MCF 10A (cell line): Measurements from ENCODE around the gene MAEA. TPM values are rescaled to one million over a fixed set of nuclear protein-coding genes. Genes with fewer than 3 reads are reported as not detected.

Source experiments
- BruUV-seq: library from RNA; stranded (reverse); fragments of 400-500 nt; replicated peaks from 2 replicates; lab custom pipeline; 2021; lab: Mats Ljungman, UMichigan
- CTCF ChIA-PET: fragments of 300-600 bp; sonication (Branson Sonifier 250); formaldehyde crosslinking; extraction: SDS; loops from one replicate; lab custom pipeline; 2021; ENCODE audit warnings: antibody characterized with exemption, inconsistent platforms; lab: Yijun Ruan, JAX
- POLR2A ChIA-PET: fragments of 300-600, 350-650 bp; sonication (Branson Sonifier 250); formaldehyde crosslinking; extraction: SDS; loops from one replicate; lab custom pipeline; 2020; ENCODE audit warnings: antibody characterized with exemption, inconsistent platforms; lab: Yijun Ruan, JAX
- DNase-seq: peaks from one replicate; pipeline ENCODE4 v3.0.0-alpha.2; 2018; ENCODE audit not compliant: unreplicated experiment
- H3K27ac Mint-ChIP-seq: one replicate; pipeline ENCODE4 v1.8.0; 2022; ENCODE audit warnings: mild to moderate bottlenecking, low read depth, mixed read lengths; ENCODE audit not compliant: unreplicated experiment
- H3K27me3 Mint-ChIP-seq: one replicate; pipeline ENCODE4 v1.8.0; 2022; ENCODE audit warnings: mixed read lengths; ENCODE audit not compliant: insufficient read depth, unreplicated experiment
- H3K36me3 Mint-ChIP-seq: one replicate; pipeline ENCODE4 v1.8.0; 2022; ENCODE audit warnings: mild to moderate bottlenecking, moderate library complexity, mixed read lengths; ENCODE audit not compliant: insufficient read depth, unreplicated experiment
- H3K4me1 Mint-ChIP-seq: one replicate; pipeline ENCODE4 v1.8.0; 2022; ENCODE audit warnings: mixed read lengths; ENCODE audit not compliant: insufficient read depth, unreplicated experiment
- H3K4me3 Mint-ChIP-seq: one replicate; pipeline ENCODE4 v1.8.0; 2022; ENCODE audit warnings: mild to moderate bottlenecking, moderate library complexity, mixed read lengths; ENCODE audit not compliant: unreplicated experiment
- H3K9me3 Mint-ChIP-seq: one replicate; pipeline ENCODE4 v1.8.0; 2022; ENCODE audit warnings: mixed read lengths; ENCODE audit not compliant: unreplicated experiment
- CTCF ChIP-seq: fragments of 200-600 bp; IDR thresholded peaks from one replicate; pipeline ENCODE4 v1.8.0; 2022; ENCODE audit warnings: antibody characterized with exemption, mild to moderate bottlenecking; ENCODE audit not compliant: unreplicated experiment
- intact Hi-C: fragments of 100-400 bp; cut with micrococcal nuclease; formaldehyde crosslinking; loops from 2 replicates; pipeline ENCODE4 v1.14.1; 2022
- total RNA-seq: library from RNA; stranded (reverse); gene quantifications from 2 replicates; pipeline ENCODE4 v1.2.3, GENCODE V29; 2022

MAEA gene
- total RNA-seq, 1 experiment from 2014 or later, result 89.6 TPM

GRCh38 chr4:1244081-1244977 lies 45.4 kb upstream of the MAEA start:
- Mint-ChIP-seq H3K4me3 (no peak overlapping the region), H3K9me3 (no peaks in the 10 kb centered on the region), H3K4me1 (no peaks in the 10 kb centered on the region), H3K36me3 (peaks cover 43% of the 10 kb centered on the region), H3K27ac (peak overlapping the region; percentile 31), H3K27me3 (no peaks in the 10 kb centered on the region)
- no TSS peak for BruUV-seq
- POLR2A ChIA-PET, result no interaction called here
- DNase-seq, result no peak
- CTCF ChIA-PET, result interaction anchor here (0.5 kb wide), 2 partner anchors 9 to 1072 kb away, joined by 3 read pairs; no protein-coding TSS in a partner anchor
- TF ChIP-seq CTCF, result no peak
- intact Hi-C loops, result no loop called here

GRCh38 chr4:1244978-1245471 lies 44.7 kb upstream of the MAEA start:
- no peaks in the 10 kb centered on the region for H3K9me3 Mint-ChIP-seq
- no peak overlapping the region for H3K4me3 Mint-ChIP-seq
- ChIA-PET POLR2A (interaction anchor here (1.3 kb wide), 1 partner anchor 103 kb away, joined by 4 read pairs; no protein-coding TSS in a partner anchor), CTCF (interaction anchor here (0.5 to 1.3 kb wide), 3 partner anchors 42 to 1071 kb away, joined by 3 read pairs; no protein-coding TSS in a partner anchor)
- intact Hi-C loops, result loop anchor here (5.0 kb wide), 1 partner anchor 78 kb away; no protein-coding TSS in a partner anchor
- peaks cover 37% of the 10 kb centered on the region for H3K36me3 Mint-ChIP-seq
- H3K27ac Mint-ChIP-seq, result no peak overlapping the region
- no peak for DNase-seq
- no TSS peak for BruUV-seq
- no peaks in the 10 kb centered on the region for H3K27me3 Mint-ChIP-seq
- TF ChIP-seq CTCF, result no peak
- no peaks in the 10 kb centered on the region for H3K4me1 Mint-ChIP-seq

GRCh38 chr4:1245481-1246051 lies 44.1 kb upstream of the MAEA start:
- no peaks in the 10 kb centered on the region for H3K27me3 Mint-ChIP-seq
- H3K4me3 Mint-ChIP-seq, result peak overlapping the region; percentile 83
- no peak overlapping the region for H3K27ac Mint-ChIP-seq
- peaks cover 39% of the 10 kb centered on the region for H3K36me3 Mint-ChIP-seq
- intact Hi-C loops, result loop anchor here (5.0 kb wide), 1 partner anchor 78 kb away; no protein-coding TSS in a partner anchor
- no peaks in the 10 kb centered on the region for H3K4me1 Mint-ChIP-seq
- ChIA-PET POLR2A (interaction anchor here (0.6 to 5.7 kb wide), 3 partner anchors 45 to 103 kb away, joined by 3 to 41 read pairs (median 4); partner anchors contain the start of gene MAEA), CTCF (interaction anchor here (1.2 to 1.3 kb wide), 2 partner anchors 42 to 115 kb away, joined by 3 read pairs; no protein-coding TSS in a partner anchor)
- no TSS peak for BruUV-seq
- no peak for TF ChIP-seq CTCF
- DNase-seq, result no peak
- no peaks in the 10 kb centered on the region for H3K9me3 Mint-ChIP-seq
